Measurements from ENCODE around the gene S100A13. TPM values are rescaled to one million over a fixed set of nuclear protein-coding genes. Genes with fewer than 3 reads are reported as not detected.
"Not testable (repeated sequence)": the region's sequence is repeated elsewhere in the genome, so short reads cannot be mapped to it uniquely, and the experiment has no call there.

Gene S100A13
- polyA plus RNA-seq, 1 experiment: 310 TPM

- no peaks in the 10 kb centered on the region; the same call in 1 of the 2 replicates for H3K9me3 ChIP-seq (ENCODE audit: control insufficient read depth, insufficient read depth, low read length)
- ChIA-PET POLR2A (no interaction called here), CTCF (interaction anchor here (1.0 kb wide), 1 partner anchor 160 kb away, joined by 3 read pairs; no protein-coding TSS in a partner anchor)
- DNase-seq (ENCODE audit: low read depth, low spot score): no peak
- peak overlapping the region; percentile 95 for H3K4me3 ChIP-seq (ENCODE audit: low read depth, low read length)
- H3K27me3 ChIP-seq (ENCODE audit: control insufficient read depth, insufficient read depth, low read length): no peaks in the 10 kb centered on the region
- TF ChIP-seq, protein P1, sequence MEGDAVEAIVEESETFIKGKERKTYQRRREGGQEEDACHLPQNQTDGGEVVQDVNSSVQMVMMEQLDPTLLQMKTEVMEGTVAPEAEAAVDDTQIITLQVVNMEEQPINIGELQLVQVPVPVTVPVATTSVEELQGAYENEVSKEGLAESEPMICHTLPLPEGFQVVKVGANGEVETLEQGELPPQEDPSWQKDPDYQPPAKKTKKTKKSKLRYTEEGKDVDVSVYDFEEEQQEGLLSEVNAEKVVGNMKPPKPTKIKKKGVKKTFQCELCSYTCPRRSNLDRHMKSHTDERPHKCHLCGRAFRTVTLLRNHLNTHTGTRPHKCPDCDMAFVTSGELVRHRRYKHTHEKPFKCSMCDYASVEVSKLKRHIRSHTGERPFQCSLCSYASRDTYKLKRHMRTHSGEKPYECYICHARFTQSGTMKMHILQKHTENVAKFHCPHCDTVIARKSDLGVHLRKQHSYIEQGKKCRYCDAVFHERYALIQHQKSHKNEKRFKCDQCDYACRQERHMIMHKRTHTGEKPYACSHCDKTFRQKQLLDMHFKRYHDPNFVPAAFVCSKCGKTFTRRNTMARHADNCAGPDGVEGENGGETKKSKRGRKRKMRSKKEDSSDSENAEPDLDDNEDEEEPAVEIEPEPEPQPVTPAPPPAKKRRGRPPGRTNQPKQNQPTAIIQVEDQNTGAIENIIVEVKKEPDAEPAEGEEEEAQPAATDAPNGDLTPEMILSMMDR (IDR thresholded peaks at IDR 0.05; ENCODE audit: low read depth, low read length): no peak
- peak overlapping the region; percentile 73 for H3K27ac ChIP-seq (ENCODE audit: low read depth, low read length)
Measured at GRCh38 chr1:153670257-153670858, 43.1 kb upstream of the S100A13 start.

DNA sequence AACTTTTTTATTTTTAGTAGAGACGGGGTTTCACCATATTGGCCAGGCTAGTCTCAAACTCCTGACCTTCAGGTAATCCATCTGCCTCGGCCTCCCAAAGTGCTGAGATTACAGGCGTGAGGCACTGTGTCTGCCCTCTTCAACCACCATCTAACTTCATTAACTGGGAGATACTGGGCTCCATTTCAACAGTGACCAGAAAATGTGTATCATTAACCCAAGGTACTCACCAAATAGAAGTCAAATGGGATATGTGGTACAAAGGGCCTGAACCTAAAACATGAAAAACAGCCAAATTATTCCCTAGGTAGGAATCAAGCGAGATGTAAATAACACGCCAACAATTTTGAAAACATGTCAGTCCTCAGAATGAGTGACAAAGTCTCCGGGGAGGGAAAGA is 42.3 kb upstream of the S100A13 start:
- POLR2A ChIA-PET: no interaction called here

DNA sequence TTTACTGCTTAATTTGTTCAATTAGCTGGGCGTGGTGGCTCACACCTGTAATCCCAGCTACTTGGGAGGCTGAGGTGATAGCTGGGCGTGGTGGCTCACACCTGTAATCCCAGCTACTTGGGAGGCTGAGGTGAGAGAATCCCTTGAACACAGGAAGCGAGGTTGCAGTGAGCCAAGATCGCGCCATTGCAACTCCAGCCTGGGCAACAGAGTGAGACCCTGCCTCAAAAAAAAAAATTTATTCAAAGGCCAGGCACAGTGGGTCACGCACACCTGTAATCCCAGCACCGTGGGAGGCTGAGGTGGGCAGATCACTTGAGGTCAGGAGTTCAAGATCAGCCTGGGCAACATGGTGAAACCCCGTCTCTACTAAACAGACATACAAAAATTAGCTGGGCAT is 41.4 kb upstream of the S100A13 start:
- POLR2A ChIA-PET; H3K27ac ChIP-seq (ENCODE audit: low read depth, low read length); DNase-seq (ENCODE audit: low read depth, low spot score); H3K27me3 ChIP-seq (ENCODE audit: control insufficient read depth, insufficient read depth, low read length); H3K9me3 ChIP-seq (ENCODE audit: control insufficient read depth, insufficient read depth, low read length); H3K4me3 ChIP-seq (ENCODE audit: low read depth, low read length): not testable (repeated sequence)
- CTCF ChIA-PET: interaction anchor here (1.4 kb wide), 1 partner anchor 158 kb away, joined by 6 read pairs; no protein-coding TSS in a partner anchor

More for the DNA sequence above, 42.3 kb upstream of the S100A13 start:
- CTCF ChIA-PET: interaction anchor here (1.4 kb wide), 1 partner anchor 159 kb away, joined by 6 read pairs; no protein-coding TSS in a partner anchor
- Histone ChIP-seq H3K9me3 (ENCODE audit: control insufficient read depth, insufficient read depth, low read length) (no peaks in the 10 kb centered on the region; the same call in 1 of the 2 replicates), H3K27ac (ENCODE audit: low read depth, low read length) (no peak overlapping the region), H3K4me3 (ENCODE audit: low read depth, low read length) (peak overlapping the region; percentile 95), H3K27me3 (ENCODE audit: control insufficient read depth, insufficient read depth, low read length) (no peaks in the 10 kb centered on the region)
- TF ChIP-seq, protein P1 (IDR thresholded peaks at IDR 0.05; ENCODE audit: low read depth, low read length): no peak
- no peak for DNase-seq (ENCODE audit: low read depth, low spot score)

DNA sequence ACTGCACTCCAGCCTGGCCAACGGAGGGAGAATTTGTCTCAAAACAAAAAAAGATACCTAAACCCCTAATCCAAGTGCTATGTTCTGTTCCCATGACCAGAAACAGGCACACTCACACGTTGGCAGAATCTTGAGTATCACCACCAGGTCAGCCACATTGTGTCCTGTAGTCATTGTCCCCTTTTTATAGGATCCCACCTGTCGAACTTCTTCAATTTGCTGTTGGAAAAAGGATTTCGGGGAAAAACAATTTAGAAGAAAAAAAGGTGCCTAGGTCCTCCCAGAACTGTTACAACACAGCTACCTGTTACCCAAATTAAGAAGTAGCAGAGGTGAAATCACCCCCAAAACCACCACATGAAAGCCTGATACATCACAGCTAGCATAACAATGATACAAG is 40.1 kb upstream of the S100A13 start:
- H3K27ac ChIP-seq (ENCODE audit: low read depth, low read length): no peak overlapping the region

DNA sequence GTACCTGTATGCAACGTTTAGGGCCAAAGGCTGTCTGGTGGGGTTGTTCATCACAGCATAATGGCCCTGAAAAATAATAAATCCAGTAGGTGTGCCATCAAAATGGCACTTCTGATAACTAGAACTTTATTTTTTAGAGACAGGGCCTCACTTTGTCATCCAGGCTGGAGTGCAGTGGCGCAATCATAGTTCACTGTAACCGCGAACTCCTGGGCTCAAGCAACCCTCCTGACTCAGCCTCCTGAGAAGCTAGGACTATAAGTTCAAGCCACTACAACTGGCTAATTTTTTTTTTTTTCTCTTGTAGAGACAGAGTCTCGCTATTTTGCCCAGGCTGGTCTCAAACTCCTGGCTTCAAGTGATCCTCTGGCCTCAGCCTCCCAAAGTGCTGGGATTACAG is 35.9 kb upstream of the S100A13 start:
- ChIA-PET POLR2A (interaction anchor here (1.1 kb wide), 1 partner anchor 29 kb away, joined by 3 read pairs; the partner anchor contains the start of gene CHTOP), CTCF (interaction anchor here (0.6 to 1.8 kb wide), 2 partner anchors 89 to 91 kb away, joined by 4 to 6 read pairs; no protein-coding TSS in a partner anchor)
- TF ChIP-seq, protein P1 (IDR thresholded peaks at IDR 0.05; ENCODE audit: low read depth, low read length): no peak

More for the DNA sequence above, 40.1 kb upstream of the S100A13 start:
- Histone ChIP-seq H3K27me3 (ENCODE audit: control insufficient read depth, insufficient read depth, low read length) (no peaks in the 10 kb centered on the region), H3K4me3 (ENCODE audit: low read depth, low read length) (no peak overlapping the region), H3K9me3 (ENCODE audit: control insufficient read depth, insufficient read depth, low read length) (no peaks in the 10 kb centered on the region; the same call in 1 of the 2 replicates)
- ChIA-PET CTCF (no interaction called here), POLR2A (interaction anchor here (1.1 kb wide), 1 partner anchor 33 kb away, joined by 4 read pairs; the partner anchor contains the start of gene CHTOP)
- TF ChIP-seq, protein P1 (IDR thresholded peaks at IDR 0.05; ENCODE audit: low read depth, low read length): no peak
- DNase-seq (ENCODE audit: low read depth, low spot score): no peak

More for the DNA sequence above, 35.9 kb upstream of the S100A13 start:
- no peak for DNase-seq (ENCODE audit: low read depth, low spot score)
- H3K9me3 ChIP-seq (ENCODE audit: control insufficient read depth, insufficient read depth, low read length): no peaks in the 10 kb centered on the region
- H3K4me3 ChIP-seq (ENCODE audit: low read depth, low read length): no peak overlapping the region
- H3K27ac ChIP-seq (ENCODE audit: low read depth, low read length): peak overlapping the region; percentile 41
- no peaks in the 10 kb centered on the region for H3K27me3 ChIP-seq (ENCODE audit: control insufficient read depth, insufficient read depth, low read length)

Measured in AG04450 (cell line).